ENCODE measurements around the gene SLA2. TPM values are rescaled to one million over a fixed set of nuclear protein-coding genes. Genes with fewer than 3 reads are reported as not detected.

The SLA2 gene
- total RNA-seq, 1 donor from 2014 or later = not detected

DNA sequence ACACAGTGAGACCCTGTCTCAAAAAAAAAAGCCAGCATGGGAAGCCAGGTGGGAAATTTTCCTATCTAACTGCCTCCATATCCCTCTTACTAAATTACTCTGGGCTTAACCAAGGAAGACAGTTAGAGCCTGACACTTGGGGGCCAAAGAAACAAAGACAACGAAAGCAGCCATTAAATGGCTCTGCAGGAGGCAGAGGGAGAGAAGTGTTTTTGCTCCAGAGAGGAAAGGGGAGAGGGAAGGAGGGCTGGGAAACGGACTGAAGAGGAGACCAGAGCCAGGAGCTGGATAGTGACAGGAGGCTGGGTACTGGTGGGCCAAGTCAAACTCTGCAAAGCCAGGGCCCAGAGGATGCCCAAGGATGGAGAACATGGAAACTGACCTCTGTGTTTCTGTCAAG, 83.3 kb downstream of the SLA2 start:
- Mint-ChIP-seq H3K4me1 (ENCODE audit: unreplicated experiment) (no peaks in the 10 kb centered on the region), H3K27me3 (no peaks in the 10 kb centered on the region), H3K4me3 (no peak overlapping the region), H3K9me3 (peaks cover 6% of the 10 kb centered on the region), H3K27ac (no peak overlapping the region), H3K36me3 (no peaks in the 10 kb centered on the region)
- TF ChIP-seq, protein P1, sequence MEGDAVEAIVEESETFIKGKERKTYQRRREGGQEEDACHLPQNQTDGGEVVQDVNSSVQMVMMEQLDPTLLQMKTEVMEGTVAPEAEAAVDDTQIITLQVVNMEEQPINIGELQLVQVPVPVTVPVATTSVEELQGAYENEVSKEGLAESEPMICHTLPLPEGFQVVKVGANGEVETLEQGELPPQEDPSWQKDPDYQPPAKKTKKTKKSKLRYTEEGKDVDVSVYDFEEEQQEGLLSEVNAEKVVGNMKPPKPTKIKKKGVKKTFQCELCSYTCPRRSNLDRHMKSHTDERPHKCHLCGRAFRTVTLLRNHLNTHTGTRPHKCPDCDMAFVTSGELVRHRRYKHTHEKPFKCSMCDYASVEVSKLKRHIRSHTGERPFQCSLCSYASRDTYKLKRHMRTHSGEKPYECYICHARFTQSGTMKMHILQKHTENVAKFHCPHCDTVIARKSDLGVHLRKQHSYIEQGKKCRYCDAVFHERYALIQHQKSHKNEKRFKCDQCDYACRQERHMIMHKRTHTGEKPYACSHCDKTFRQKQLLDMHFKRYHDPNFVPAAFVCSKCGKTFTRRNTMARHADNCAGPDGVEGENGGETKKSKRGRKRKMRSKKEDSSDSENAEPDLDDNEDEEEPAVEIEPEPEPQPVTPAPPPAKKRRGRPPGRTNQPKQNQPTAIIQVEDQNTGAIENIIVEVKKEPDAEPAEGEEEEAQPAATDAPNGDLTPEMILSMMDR (conservative IDR thresholded peaks at IDR 0.05) = no peak
- no peak for DNase-seq (ENCODE audit: extremely low spot score, unreplicated experiment)

Other genes with a start within 250 kb of the SLA2 start
- gene MYL9, start 104.7 kb downstream of the SLA2 start, total RNA-seq (ENCODE audit: low replicate concordance) = 55.1 and 59.0 TPM in 2 replicates
- gene TGIF2, start 72.6 kb downstream of the SLA2 start, total RNA-seq (ENCODE audit: low replicate concordance) = 26.9 and 43.5 TPM in 2 replicates
- gene RAB5IF, start 40.4 kb downstream of the SLA2 start, total RNA-seq (ENCODE audit: low replicate concordance) = 85.8 and 122 TPM in 2 replicates
- 24.9 and 31.5 TPM in 2 replicates for gene NDRG3, start 99.9 kb upstream of the SLA2 start, total RNA-seq (ENCODE audit: low replicate concordance)
- gene DSN1, start 127.6 kb upstream of the SLA2 start, total RNA-seq (ENCODE audit: low replicate concordance) = 20.0 and 24.1 TPM in 2 replicates
- 0.75 and 0.93 TPM in 2 replicates for gene TLDC2, start 229.9 kb upstream of the SLA2 start, total RNA-seq (ENCODE audit: low replicate concordance)